HL-60 (cell line): Measurements from ENCODE around the gene FUT9.

Source experiments
- DNase-seq, 2 experiments: peaks; one replicate each; pipeline ENCODE4 v3.0.0-alpha.2; 2010 to 2020; ENCODE audit warnings: low read depth in 1 of 2, low spot score in 1 of 2
- H3K27ac ChIP-seq: fragments of 250-450 bp; sonication (Bioruptor Pico); replicated peaks from 2 replicates; pipeline ENCODE4 v1.5.1; 2020; ENCODE audit warnings: mild to moderate bottlenecking, moderate library complexity
- H3K27me3 ChIP-seq: fragments of 250-450 bp; sonication (Bioruptor Pico); 2 replicates; pipeline ENCODE4 v1.5.1; 2021; ENCODE audit warnings: mild to moderate bottlenecking, moderate library complexity; ENCODE audit not compliant: insufficient read depth, poor library complexity, severe bottlenecking
- H3K4me3 ChIP-seq: replicated peaks from 2 replicates; pipeline ENCODE4 v1.5.1; 2011; ENCODE audit warnings: mild to moderate bottlenecking, control low read depth, low read length; ENCODE audit not compliant: insufficient read depth
- CTCF ChIP-seq: IDR thresholded peaks from one replicate; pipeline ENCODE4 v1.5.1; 2011; ENCODE audit warnings: low read length, control low read depth, inconsistent platforms; ENCODE audit not compliant: insufficient read depth
- GABPA ChIP-seq: IDR thresholded peaks from 2 replicates; pipeline ENCODE4 v1.6.1; 2012; ENCODE audit warnings: low read depth
- POLR2AphosphoS5 ChIP-seq: IDR thresholded peaks from 2 replicates; pipeline ENCODE4 v1.6.1; 2012; ENCODE audit warnings: low read depth
- REST ChIP-seq: IDR thresholded peaks from 2 replicates; pipeline ENCODE4 v1.6.1; 2012; ENCODE audit warnings: low read depth; ENCODE audit not compliant: insufficient replicate concordance
- SPI1 ChIP-seq: IDR thresholded peaks from 2 replicates; pipeline ENCODE4 v1.6.1; 2012; ENCODE audit warnings: low read depth, mild to moderate bottlenecking, borderline replicate concordance

FUT9 gene

GRCh38 chr6:96164802-96165201 is 149.0 kb downstream of the FUT9 start:
- H3K4me3 ChIP-seq = no peak overlapping the region
- no peaks in the 10 kb centered on the region for H3K27me3 ChIP-seq
- DNase-seq = no peak
- H3K27ac ChIP-seq = no peak overlapping the region
- TF ChIP-seq CTCF (no peak), POLR2AphosphoS5 (no peak), SPI1 (no peak), REST (no peak), GABPA (no peak)

GRCh38 chr6:96171112-96171511 is 155.3 kb downstream of the FUT9 start:
- no peak for DNase-seq
- Histone ChIP-seq H3K27ac (no peak overlapping the region), H3K27me3 (no peaks in the 10 kb centered on the region), H3K4me3 (no peak overlapping the region)
- TF ChIP-seq GABPA (no peak), REST (no peak), CTCF (no peak), POLR2AphosphoS5 (no peak), SPI1 (no peak)

GRCh38 chr6:96184798-96185197 is 169.0 kb downstream of the FUT9 start:
- no peaks in the 10 kb centered on the region for H3K27me3 ChIP-seq
- TF ChIP-seq POLR2AphosphoS5 = no peak
- no peak for TF ChIP-seq SPI1
- TF ChIP-seq GABPA = no peak
- TF ChIP-seq CTCF = no peak
- no peak for TF ChIP-seq REST
- no peak overlapping the region for H3K4me3 ChIP-seq
- no peak overlapping the region for H3K27ac ChIP-seq
- DNase-seq = no peak
